H9 (cell line): ENCODE data around the gene TNIP1. TPM values are rescaled to one million over a fixed set of nuclear protein-coding genes. Genes with fewer than 3 reads are reported as not detected.

Source experiments
- DNase-seq: peaks from one replicate; pipeline ENCODE4 v3.0.0-alpha.2; 2017
- H2AFZ ChIP-seq: one replicate; pipeline ENCODE4 v1.6.1; 2013; ENCODE audit warnings: mild to moderate bottlenecking, low read length, control low read depth, moderate library complexity
- H2AK5ac ChIP-seq: 2 replicates; pipeline ENCODE4 v1.6.1; 2013; ENCODE audit warnings: low read length, control low read depth, mixed read lengths; ENCODE audit not compliant: insufficient read length
- H2BK120ac ChIP-seq: one replicate; pipeline ENCODE4 v1.6.1; 2013; ENCODE audit warnings: low read depth, mild to moderate bottlenecking, low read length, control low read depth, inconsistent platforms; ENCODE audit not compliant: poor library complexity, severe bottlenecking
- H2BK12ac ChIP-seq: 2 replicates; pipeline ENCODE4 v1.6.1; 2013; ENCODE audit warnings: low read length, control low read depth, mixed read lengths, low read depth; ENCODE audit not compliant: insufficient read length
- H2BK15ac ChIP-seq: 2 replicates; pipeline ENCODE4 v1.6.1; 2013; ENCODE audit warnings: low read depth, low read length, control low read depth
- H2BK20ac ChIP-seq: one replicate; pipeline ENCODE4 v1.6.1; 2013; ENCODE audit warnings: low read depth, mild to moderate bottlenecking, low read length, control low read depth, inconsistent platforms; ENCODE audit not compliant: poor library complexity, severe bottlenecking
- H2BK5ac ChIP-seq: 2 replicates; pipeline ENCODE4 v1.6.1; 2013; ENCODE audit warnings: low read length, control low read depth, mixed read lengths; ENCODE audit not compliant: insufficient read length
- H3K14ac ChIP-seq: 2 replicates; pipeline ENCODE4 v1.6.1; 2013; ENCODE audit warnings: low read length, control low read depth; ENCODE audit not compliant: insufficient read depth
- H3K18ac ChIP-seq: 2 replicates; pipeline ENCODE4 v1.6.1; 2013; ENCODE audit warnings: low read depth, mild to moderate bottlenecking, mixed read lengths, low read length, control low read depth; ENCODE audit not compliant: insufficient read length
- H3K23ac ChIP-seq: 2 replicates; pipeline ENCODE4 v1.6.1; 2013; ENCODE audit warnings: low read length, control low read depth, mixed read lengths, low read depth; ENCODE audit not compliant: insufficient read length
- H3K23me2 ChIP-seq: 2 replicates; pipeline ENCODE4 v1.6.1; 2013; ENCODE audit warnings: low read depth, mild to moderate bottlenecking, mixed read lengths, low read length, control low read depth; ENCODE audit not compliant: insufficient read length, poor library complexity, severe bottlenecking
- H3K27ac ChIP-seq: 2 replicates; pipeline ENCODE4 v1.5.1; 2013; ENCODE audit warnings: low read length, control low read depth, mixed read lengths, low read depth; ENCODE audit not compliant: insufficient read length
- H3K27me3 ChIP-seq: 2 replicates; pipeline ENCODE4 v1.6.1; 2013; ENCODE audit warnings: low read length, control low read depth, inconsistent platforms; ENCODE audit not compliant: insufficient read depth
- H3K4ac ChIP-seq: 2 replicates; pipeline ENCODE4 v1.6.1; 2013; ENCODE audit warnings: low read depth, mild to moderate bottlenecking, control low read depth, inconsistent platforms, low read length, moderate library complexity
- H3K4me1 ChIP-seq: 2 replicates; pipeline ENCODE4 v1.6.1; 2013; ENCODE audit warnings: low read length, control low read depth, inconsistent platforms; ENCODE audit not compliant: insufficient read depth
- H3K4me2 ChIP-seq: 2 replicates; pipeline ENCODE4 v1.6.1; 2013; ENCODE audit warnings: low read length, control low read depth, mixed read lengths; ENCODE audit not compliant: insufficient read length, insufficient read depth
- H3K56ac ChIP-seq: 2 replicates; pipeline ENCODE4 v1.6.1; 2013; ENCODE audit warnings: low read depth, mild to moderate bottlenecking, mixed read lengths, low read length, control low read depth; ENCODE audit not compliant: insufficient read length
- H3K79me1 ChIP-seq: 2 replicates; pipeline ENCODE4 v1.6.1; 2013; ENCODE audit warnings: low read depth, mild to moderate bottlenecking, moderate library complexity, low read length, control low read depth, inconsistent platforms; ENCODE audit not compliant: insufficient read depth, poor library complexity, severe bottlenecking
- H3K79me2 ChIP-seq: 2 replicates; pipeline ENCODE4 v1.6.1; 2013; ENCODE audit warnings: low read length, control low read depth, inconsistent platforms; ENCODE audit not compliant: insufficient read depth
- H3K9ac ChIP-seq: 2 replicates; pipeline ENCODE4 v1.6.1; 2013; ENCODE audit warnings: low read length, control low read depth, mixed read lengths; ENCODE audit not compliant: insufficient read length; ENCODE audit errors: extremely low read depth
- H3K9me3 ChIP-seq: one replicate; pipeline ENCODE4 v1.6.1; 2013; ENCODE audit warnings: low read depth, low read length, inconsistent platforms; ENCODE audit not compliant: control insufficient read depth
- H3T11ph ChIP-seq: one replicate; pipeline ENCODE4 v1.6.1; 2013; ENCODE audit warnings: mild to moderate bottlenecking, low read length, control low read depth, inconsistent platforms
- H4K20me1 ChIP-seq: one replicate; pipeline ENCODE4 v1.6.1; 2013; ENCODE audit not compliant: control insufficient read depth, insufficient read length, insufficient read depth
- H4K5ac ChIP-seq: 2 replicates; pipeline ENCODE4 v1.6.1; 2013; ENCODE audit warnings: low read depth, mild to moderate bottlenecking, mixed read lengths, low read length, control low read depth; ENCODE audit not compliant: insufficient read length
- H4K8ac ChIP-seq: replicated peaks from 2 replicates; pipeline ENCODE4 v1.6.1; 2013; ENCODE audit warnings: low read length, control low read depth, mixed read lengths, low read depth; ENCODE audit not compliant: insufficient read length
- H4K91ac ChIP-seq: 2 replicates; pipeline ENCODE4 v1.6.1; 2013; ENCODE audit warnings: low read depth, mild to moderate bottlenecking, moderate library complexity, mixed read lengths, low read length, control low read depth; ENCODE audit not compliant: insufficient read length
- H3K27ac Mint-ChIP-seq, 3 experiments: 2 replicates in 2 of 3; 3 replicates in 1 of 3; pipeline ENCODE4 v1.8.0; 2020 to 2021; ENCODE audit warnings: mixed read lengths in 3 of 3, mild to moderate bottlenecking in 1 of 3, moderate library complexity in 1 of 3
- H3K27me3 Mint-ChIP-seq: 2 replicates; pipeline ENCODE4 v1.8.0; 2021; ENCODE audit warnings: low read depth, mild to moderate bottlenecking, moderate library complexity, mixed read lengths
- H3K36me3 Mint-ChIP-seq, 3 experiments: 2 replicates in 2 of 3; 3 replicates in 1 of 3; pipeline ENCODE4 v1.8.0; 2020 to 2021; ENCODE audit warnings: low read depth in 3 of 3, mixed read lengths in 3 of 3; ENCODE audit not compliant: insufficient read depth in 1 of 3
- H3K4me1 Mint-ChIP-seq, 2 experiments: 2 replicates each; pipeline ENCODE4 v1.8.0; 2020; ENCODE audit warnings: mixed read lengths in 2 of 2
- H3K4me3 Mint-ChIP-seq, 2 experiments: 2 replicates in 1 of 2; 3 replicates in 1 of 2; pipeline ENCODE4 v1.8.0; 2020 to 2021; ENCODE audit warnings: mild to moderate bottlenecking in 2 of 2, mixed read lengths in 2 of 2, moderate library complexity in 1 of 2
- H3K9me3 Mint-ChIP-seq, 2 experiments: 2 replicates in 1 of 2; 3 replicates in 1 of 2; pipeline ENCODE4 v1.8.0; 2020; ENCODE audit warnings: mild to moderate bottlenecking in 2 of 2, mixed read lengths in 2 of 2, moderate library complexity in 1 of 2
- WGBS: extraction: QIAGEN DNeasy Blood & Tissue Kit; methylation state at CpG from one replicate; pipeline ENCODE4 v1.1.7; 2013; ENCODE audit warnings: missing lambda C conversion rate, low lambda C conversion rate, mixed read lengths; ENCODE audit not compliant: insufficient read length; ENCODE audit errors: extremely low coverage; 5-methylcytosine and 5-hydroxymethylcytosine counted together
- total RNA-seq: library from RNA; stranded (reverse); gene quantifications from 2 replicates; pipeline ENCODE4 v1.2.1, GENCODE V29; 2021
- TF ChIP-seq, protein P1 (sequence below): fragments of 200-600 bp; sonication (generic); conservative IDR thresholded peaks from 3 replicates; pipeline ENCODE4 v1.8.0; 2021; ENCODE audit warnings: antibody characterized with exemption, mild to moderate bottlenecking

TNIP1 gene
- total RNA-seq, 1 experiment from 2014 or later, result 40.8 TPM

DNA sequence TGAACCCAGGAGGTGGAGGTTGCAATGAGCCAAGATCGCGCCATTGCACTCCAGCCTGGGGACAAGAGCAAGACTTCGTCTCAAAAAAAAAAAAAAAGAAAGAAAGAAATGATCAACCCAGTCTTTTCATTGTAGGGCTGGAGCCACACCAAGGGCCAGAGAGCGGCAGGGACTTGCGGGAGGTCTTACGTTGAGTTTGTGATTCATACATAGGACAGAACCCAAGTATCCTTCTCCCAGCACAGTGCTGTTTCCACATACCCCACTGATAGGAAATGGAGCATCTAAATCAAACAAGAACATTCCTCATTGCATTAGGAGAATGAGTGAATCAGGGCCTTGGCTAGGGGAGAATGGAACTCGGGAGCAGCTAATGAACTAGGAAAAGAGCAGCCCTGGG, 3.5 kb upstream of the TNIP1 start:
- Histone ChIP-seq H3K56ac (no peak overlapping the region), H3K23me2 (peaks cover 5% of the 10 kb centered on the region), H4K8ac (no peak overlapping the region), H4K5ac (no peak overlapping the region), H2BK20ac (no peak overlapping the region), H4K20me1 (no peaks in the 10 kb centered on the region), H3K4me1 (no peaks in the 10 kb centered on the region), H3K18ac (no peak overlapping the region), H4K91ac (no peak overlapping the region), H3T11ph (no peak overlapping the region), H3K27ac (no peak overlapping the region), H3K4me2 (no peak overlapping the region), H3K27me3 (no peaks in the 10 kb centered on the region), H2AK5ac (no peak overlapping the region), H3K79me1 (no peaks in the 10 kb centered on the region), H2BK15ac (no peak overlapping the region), H3K14ac (no peak overlapping the region), H2AFZ (no peak overlapping the region), H3K79me2 (no peaks in the 10 kb centered on the region), H3K9me3 (no peaks in the 10 kb centered on the region), H2BK5ac (no peak overlapping the region), H3K23ac (no peak overlapping the region), H3K9ac (no peak overlapping the region), H3K4ac (no peak overlapping the region), H2BK120ac (no peak overlapping the region), H2BK12ac (no peak overlapping the region)
- Mint-ChIP-seq H3K4me3 (no peak overlapping the region), H3K27ac (no peak overlapping the region), H3K36me3 (no peaks in the 10 kb centered on the region), H3K9me3 (no peaks in the 10 kb centered on the region), H3K27me3 (peaks cover 1% of the 10 kb centered on the region), H3K4me1 (peaks cover 25 to 28% of the 10 kb centered on the region in 2 experiments)
- DNase-seq, result no peak
- no CpG with 5 or more reads among the region's 7 CpGs for WGBS
- TF ChIP-seq, protein P1, sequence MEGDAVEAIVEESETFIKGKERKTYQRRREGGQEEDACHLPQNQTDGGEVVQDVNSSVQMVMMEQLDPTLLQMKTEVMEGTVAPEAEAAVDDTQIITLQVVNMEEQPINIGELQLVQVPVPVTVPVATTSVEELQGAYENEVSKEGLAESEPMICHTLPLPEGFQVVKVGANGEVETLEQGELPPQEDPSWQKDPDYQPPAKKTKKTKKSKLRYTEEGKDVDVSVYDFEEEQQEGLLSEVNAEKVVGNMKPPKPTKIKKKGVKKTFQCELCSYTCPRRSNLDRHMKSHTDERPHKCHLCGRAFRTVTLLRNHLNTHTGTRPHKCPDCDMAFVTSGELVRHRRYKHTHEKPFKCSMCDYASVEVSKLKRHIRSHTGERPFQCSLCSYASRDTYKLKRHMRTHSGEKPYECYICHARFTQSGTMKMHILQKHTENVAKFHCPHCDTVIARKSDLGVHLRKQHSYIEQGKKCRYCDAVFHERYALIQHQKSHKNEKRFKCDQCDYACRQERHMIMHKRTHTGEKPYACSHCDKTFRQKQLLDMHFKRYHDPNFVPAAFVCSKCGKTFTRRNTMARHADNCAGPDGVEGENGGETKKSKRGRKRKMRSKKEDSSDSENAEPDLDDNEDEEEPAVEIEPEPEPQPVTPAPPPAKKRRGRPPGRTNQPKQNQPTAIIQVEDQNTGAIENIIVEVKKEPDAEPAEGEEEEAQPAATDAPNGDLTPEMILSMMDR, result no peak
